Measurements from ENCODE around the gene GLDN. TPM values are rescaled to one million over a fixed set of nuclear protein-coding genes. Genes with fewer than 3 reads are reported as not detected.

GLDN gene
- total RNA-seq, 1 experiment from 2014 or later: 1.3 TPM

DNA sequence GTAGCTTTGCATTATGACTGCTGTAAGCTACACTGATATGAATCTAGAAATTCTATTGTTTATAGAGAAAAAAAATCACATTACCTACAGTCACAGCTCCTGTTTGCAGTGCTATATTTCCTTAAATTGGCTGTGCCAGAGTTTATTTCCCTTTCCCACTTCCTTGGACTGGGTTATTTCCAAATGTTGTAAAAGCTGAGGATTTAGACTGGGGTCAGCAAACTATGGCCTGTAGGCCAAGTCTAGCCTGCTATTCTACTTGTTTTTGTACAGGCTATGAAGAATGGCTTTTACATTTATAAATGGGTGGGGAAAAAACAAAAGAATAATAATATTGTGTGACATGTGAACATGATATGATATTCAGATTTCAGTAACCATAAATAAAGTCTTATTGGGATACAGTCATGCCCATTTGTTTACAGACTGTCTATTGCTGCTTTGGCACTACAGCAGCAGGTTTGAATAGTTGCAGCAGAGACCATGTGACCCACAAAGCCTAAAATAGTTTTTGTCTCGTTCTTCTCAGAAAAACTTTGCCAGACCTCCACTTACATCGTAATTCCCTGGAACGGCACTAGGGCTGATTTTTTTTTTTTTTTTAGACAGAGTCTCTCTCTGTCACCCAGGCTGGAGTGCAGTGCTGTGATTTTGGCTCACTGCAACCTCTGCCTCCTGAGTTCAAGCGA is 7.8 kb downstream of the GLDN start:
- no peak overlapping the region for H3T11ph ChIP-seq (ENCODE audit: low read length)
- no peak overlapping the region for H2BK120ac ChIP-seq (ENCODE audit: low read depth, low read length, poor library complexity, severe bottlenecking)
- no peak overlapping the region for H3K18ac ChIP-seq (ENCODE audit: insufficient read length, low read depth, low read length)
- H3K4me1 ChIP-seq (ENCODE audit: insufficient read depth, low read length): no peaks in the 10 kb centered on the region
- TF ChIP-seq, protein P1, sequence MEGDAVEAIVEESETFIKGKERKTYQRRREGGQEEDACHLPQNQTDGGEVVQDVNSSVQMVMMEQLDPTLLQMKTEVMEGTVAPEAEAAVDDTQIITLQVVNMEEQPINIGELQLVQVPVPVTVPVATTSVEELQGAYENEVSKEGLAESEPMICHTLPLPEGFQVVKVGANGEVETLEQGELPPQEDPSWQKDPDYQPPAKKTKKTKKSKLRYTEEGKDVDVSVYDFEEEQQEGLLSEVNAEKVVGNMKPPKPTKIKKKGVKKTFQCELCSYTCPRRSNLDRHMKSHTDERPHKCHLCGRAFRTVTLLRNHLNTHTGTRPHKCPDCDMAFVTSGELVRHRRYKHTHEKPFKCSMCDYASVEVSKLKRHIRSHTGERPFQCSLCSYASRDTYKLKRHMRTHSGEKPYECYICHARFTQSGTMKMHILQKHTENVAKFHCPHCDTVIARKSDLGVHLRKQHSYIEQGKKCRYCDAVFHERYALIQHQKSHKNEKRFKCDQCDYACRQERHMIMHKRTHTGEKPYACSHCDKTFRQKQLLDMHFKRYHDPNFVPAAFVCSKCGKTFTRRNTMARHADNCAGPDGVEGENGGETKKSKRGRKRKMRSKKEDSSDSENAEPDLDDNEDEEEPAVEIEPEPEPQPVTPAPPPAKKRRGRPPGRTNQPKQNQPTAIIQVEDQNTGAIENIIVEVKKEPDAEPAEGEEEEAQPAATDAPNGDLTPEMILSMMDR (conservative IDR thresholded peaks at IDR 0.05): no peak
- no peaks in the 10 kb centered on the region for H3K36me3 Mint-ChIP-seq (ENCODE audit: insufficient read depth in 1 of 3, low read depth in 3 of 3)
- no peak overlapping the region for H3K23ac ChIP-seq (ENCODE audit: insufficient read length, low read depth, low read length)
- no peak overlapping the region for H4K8ac ChIP-seq (replicated peaks; ENCODE audit: insufficient read length, low read depth, low read length)
- no peaks in the 10 kb centered on the region for H3K9me3 Mint-ChIP-seq
- H3K9me3 ChIP-seq (ENCODE audit: control insufficient read depth, low read depth, low read length): no peaks in the 10 kb centered on the region
- H3K27me3 ChIP-seq (ENCODE audit: insufficient read depth, low read length): no peaks in the 10 kb centered on the region
- no peak overlapping the region for H2BK5ac ChIP-seq (ENCODE audit: insufficient read length, low read length)
- no peak overlapping the region for H3K9ac ChIP-seq (ENCODE audit: extremely low read depth, insufficient read length, low read length)
- H2AFZ ChIP-seq (ENCODE audit: low read length): no peak overlapping the region
- H3K27me3 Mint-ChIP-seq (ENCODE audit: low read depth): peaks cover 22% of the 10 kb centered on the region
- no peaks in the 10 kb centered on the region for H3K79me2 ChIP-seq (ENCODE audit: insufficient read depth, low read length)
- no peaks in the 10 kb centered on the region for H4K20me1 ChIP-seq (ENCODE audit: control insufficient read depth, insufficient read depth, insufficient read length)
- H3K4me2 ChIP-seq (ENCODE audit: insufficient read depth, insufficient read length, low read length): no peak overlapping the region
- no peak overlapping the region for H4K91ac ChIP-seq (ENCODE audit: insufficient read length, low read depth, low read length)
- no peak overlapping the region for H2BK20ac ChIP-seq (ENCODE audit: low read depth, low read length, poor library complexity, severe bottlenecking)
- no peak for DNase-seq
- no peak overlapping the region for H3K4me3 Mint-ChIP-seq
- H3K23me2 ChIP-seq (ENCODE audit: insufficient read length, low read depth, low read length, poor library complexity, severe bottlenecking): no peaks in the 10 kb centered on the region
- H2BK15ac ChIP-seq (ENCODE audit: low read depth, low read length): no peak overlapping the region
- H3K27ac Mint-ChIP-seq: no peak overlapping the region
- H4K5ac ChIP-seq (ENCODE audit: insufficient read length, low read depth, low read length): no peak overlapping the region
- no peaks in the 10 kb centered on the region for H3K79me1 ChIP-seq (ENCODE audit: insufficient read depth, low read depth, low read length, poor library complexity, severe bottlenecking)
- no peaks in the 10 kb centered on the region for H3K4me1 Mint-ChIP-seq
- no peak overlapping the region for H2BK12ac ChIP-seq (ENCODE audit: insufficient read length, low read depth, low read length)
- H3K56ac ChIP-seq (ENCODE audit: insufficient read length, low read depth, low read length): no peak overlapping the region
- H3K14ac ChIP-seq (ENCODE audit: insufficient read depth, low read length): no peak overlapping the region
- H3K4ac ChIP-seq (ENCODE audit: low read depth, low read length): no peak overlapping the region
- H2AK5ac ChIP-seq (ENCODE audit: insufficient read length, low read length): no peak overlapping the region
- no CpG with 5 or more reads among the region's 4 CpGs for WGBS (ENCODE audit: extremely low coverage, insufficient read length, low lambda C conversion rate)
- no peak overlapping the region for H3K27ac ChIP-seq (ENCODE audit: insufficient read length, low read depth, low read length)
